ENCODE results near the gene HAO2.

- TF ChIP-seq CTCF (IDR thresholded peaks at IDR 0.05) = no peak
- no peak for TF ChIP-seq POLR2A (IDR thresholded peaks at IDR 0.05)
- TF ChIP-seq EP300 (IDR thresholded peaks at IDR 0.05) = no peak
Observed at GRCh38 chr1:119331915-119332314, 36.7 kb upstream of the HAO2 start.

Data from ovary (tissue), 3 donors.